Measurements from ENCODE around the gene SEBOX. TPM values are rescaled to one million over a fixed set of nuclear protein-coding genes. Genes with fewer than 3 reads are reported as not detected.

Gene SEBOX
- total RNA-seq, 1 donor from 2014 or later = not detected

DNA sequence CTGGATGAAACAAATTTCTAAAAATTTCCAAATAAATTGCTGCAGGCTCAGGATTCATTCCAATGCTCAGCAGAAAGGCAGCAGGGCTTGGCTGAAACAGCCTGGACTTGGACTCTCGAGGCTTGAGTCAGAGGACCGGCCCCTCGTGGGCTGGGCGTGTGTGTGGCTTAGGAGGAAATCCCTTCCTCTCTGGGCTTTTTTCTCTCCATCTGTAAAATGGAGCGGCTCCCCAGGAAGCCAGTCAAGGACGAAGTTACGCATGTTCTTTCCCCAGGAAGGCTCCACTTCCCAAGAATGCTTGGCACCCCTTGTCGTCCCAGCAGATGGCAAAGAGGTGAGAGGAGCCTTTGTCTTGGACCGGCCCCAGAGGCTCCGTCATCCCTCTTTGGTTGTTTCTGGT lies 27.5 kb upstream of the SEBOX start:
- no peak for ATAC-seq

- no peak for ATAC-seq
These were observed 26.4 kb upstream of the SEBOX start for GRCh38 chr17:28391401-28391800.

- no peak for ATAC-seq
These were observed 26.0 kb upstream of the SEBOX start for GRCh38 chr17:28390984-28391383.

- ATAC-seq = no peak
These were observed 25.6 kb upstream of the SEBOX start for GRCh38 chr17:28390563-28390962.

GRCh38 chr17:28390141-28390540 lies 25.1 kb upstream of the SEBOX start:
- ATAC-seq = no peak

GRCh38 chr17:28388106-28388505 lies 23.1 kb upstream of the SEBOX start:
- ATAC-seq = no peak

DNA sequence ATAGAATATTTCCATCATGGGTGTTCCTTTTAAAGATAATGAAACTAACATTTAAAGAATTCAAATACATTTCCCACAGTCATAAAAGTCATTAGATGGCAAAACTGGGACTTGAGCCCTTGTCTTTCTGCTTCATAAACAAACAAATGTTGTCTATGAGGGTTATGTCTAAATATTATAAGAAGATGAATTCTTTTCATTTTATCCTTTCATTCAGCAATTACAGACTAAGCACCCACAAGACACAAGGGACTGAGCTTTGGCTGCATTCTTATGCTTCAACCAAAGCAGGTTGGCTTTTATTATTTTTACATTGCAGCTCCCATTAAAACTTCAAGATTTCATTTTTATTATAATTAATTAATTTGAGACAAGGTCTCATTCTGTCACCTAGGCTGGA lies 21.4 kb upstream of the SEBOX start:
- ATAC-seq = no peak

DNA sequence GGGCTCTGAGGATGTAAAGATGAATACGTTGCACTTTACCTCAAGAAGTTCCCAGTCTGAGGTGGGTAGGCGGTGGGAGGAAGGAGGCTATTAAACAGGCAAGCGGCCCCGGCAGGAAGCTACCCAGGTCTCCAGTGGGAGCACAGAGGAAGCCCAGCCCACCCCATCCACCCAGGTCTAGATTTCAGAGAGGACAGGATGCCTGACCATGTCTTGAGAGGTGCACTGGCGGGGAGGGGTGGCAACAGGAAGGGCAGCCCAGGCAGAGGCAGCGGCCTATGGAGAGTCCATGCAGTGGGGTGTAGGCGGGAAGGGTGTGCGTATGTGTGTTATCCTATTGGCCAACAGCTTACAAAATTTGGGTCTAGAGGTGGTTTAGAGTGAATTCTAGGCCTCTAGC lies 20.4 kb upstream of the SEBOX start:
- no peak for ATAC-seq

- ATAC-seq = peak; percentile 10
These were observed 20.0 kb upstream of the SEBOX start for GRCh38 chr17:28385037-28385400.

- ATAC-seq = peak; percentile 79
These were observed 19.5 kb upstream of the SEBOX start for GRCh38 chr17:28384281-28385036.

DNA sequence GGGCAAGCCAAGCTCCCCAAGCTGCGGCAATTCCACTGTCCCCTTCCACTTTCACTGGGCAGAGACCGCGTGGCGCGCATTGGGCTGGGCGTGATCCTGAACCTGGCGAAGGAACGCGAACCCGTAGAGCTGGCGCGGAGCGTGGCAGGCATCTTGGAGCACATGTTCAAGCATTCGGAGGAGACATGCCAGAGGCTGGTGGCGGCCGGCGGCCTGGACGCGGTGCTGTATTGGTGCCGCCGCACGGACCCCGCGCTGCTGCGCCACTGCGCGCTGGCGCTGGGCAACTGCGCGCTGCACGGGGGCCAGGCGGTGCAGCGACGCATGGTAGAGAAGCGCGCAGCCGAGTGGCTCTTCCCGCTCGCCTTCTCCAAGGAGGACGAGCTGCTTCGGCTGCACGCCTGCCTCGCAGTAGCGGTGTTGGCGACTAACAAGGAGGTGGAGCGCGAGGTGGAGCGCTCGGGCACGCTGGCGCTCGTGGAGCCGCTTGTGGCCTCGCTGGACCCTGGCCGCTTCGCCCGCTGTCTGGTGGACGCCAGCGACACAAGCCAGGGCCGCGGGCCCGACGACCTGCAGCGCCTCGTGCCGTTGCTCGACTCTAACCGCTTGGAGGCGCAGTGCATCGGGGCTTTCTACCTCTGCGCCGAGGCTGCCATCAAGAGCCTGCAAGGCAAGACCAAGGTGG lies 16.3 kb upstream of the SEBOX start:
- peak; percentile 25 for ATAC-seq

DNA sequence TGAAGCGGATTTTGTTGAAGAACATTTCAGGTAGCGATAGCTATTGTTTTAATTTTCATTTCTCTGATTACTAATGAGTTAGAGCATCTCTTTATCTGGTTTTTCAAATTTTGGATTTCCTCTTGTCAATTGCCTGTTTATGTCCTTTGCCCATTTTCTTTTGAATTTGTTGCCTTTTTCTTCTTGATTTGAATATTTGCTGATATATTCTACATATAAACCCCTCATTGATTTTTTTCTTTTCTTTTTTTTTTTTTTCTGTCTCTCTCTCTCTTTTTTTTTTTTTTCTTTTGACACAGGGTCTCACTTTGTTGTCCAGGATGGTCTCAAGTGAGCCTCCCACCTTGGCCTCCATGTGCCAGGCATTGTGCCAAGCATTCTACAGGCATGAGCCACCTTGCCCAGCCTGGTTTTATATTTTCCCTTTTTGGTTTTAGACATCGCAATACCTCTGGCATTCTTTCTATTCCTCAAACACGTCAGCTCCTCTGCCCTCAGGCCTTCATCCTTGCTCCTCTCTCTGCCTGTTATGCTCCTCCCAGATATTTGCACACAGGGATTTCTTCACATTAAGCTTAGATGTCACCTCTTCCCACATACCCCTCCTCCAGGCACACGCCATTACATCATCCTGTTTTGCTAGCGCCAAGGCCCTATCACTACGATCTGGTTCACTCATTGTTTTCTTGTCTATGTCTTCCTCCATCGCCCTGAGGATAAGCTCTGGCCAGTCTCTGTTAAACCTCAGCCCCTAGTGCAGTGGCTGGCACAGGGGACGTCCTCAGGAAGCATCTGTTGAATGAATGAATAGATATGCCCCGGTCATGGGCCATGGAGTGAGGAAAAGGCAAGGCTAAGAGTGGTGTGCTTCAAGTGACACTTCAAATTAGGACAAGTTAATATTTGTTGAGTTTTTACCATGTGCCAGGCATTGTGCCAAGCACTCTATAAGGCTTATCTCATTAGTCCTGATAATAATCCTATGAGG lies 15.1 kb upstream of the SEBOX start:
- ATAC-seq = peak; percentile 37

DNA sequence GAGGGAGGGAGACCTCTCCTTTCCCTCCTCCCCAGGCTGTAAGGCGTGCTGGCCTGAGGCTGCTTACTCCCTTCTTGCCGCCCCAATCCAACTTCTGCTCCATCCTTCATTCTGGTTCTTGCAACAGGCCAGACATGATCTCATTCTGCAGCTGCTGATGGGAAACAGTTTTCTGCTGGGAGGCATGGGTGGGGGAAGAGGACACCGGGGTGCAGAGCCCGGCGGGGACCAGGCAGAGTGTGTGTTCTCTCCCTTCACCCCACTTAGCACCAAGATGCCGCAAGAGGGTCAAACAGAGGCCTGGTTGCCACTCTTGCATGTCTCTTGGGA lies 7.9 kb upstream of the SEBOX start:
- ATAC-seq = no peak

- ATAC-seq = no peak
These were observed 7.4 kb upstream of the SEBOX start for GRCh38 chr17:28372203-28372944.

GRCh38 chr17:28371245-28372202 lies 6.5 kb upstream of the SEBOX start, which contains the start of gene SARM1:
Gene SARM1 (plus strand): TSS chr17:28371694. CDS start chr17:28372033, 339 bp downstream.
- peak; percentile 68 for ATAC-seq

GRCh38 chr17:28370744-28371103 lies 5.7 kb upstream of the SEBOX start:
- no peak for ATAC-seq

- no peak for ATAC-seq
These were observed 5.2 kb upstream of the SEBOX start, which contains the start of gene VTN for GRCh38 chr17:28370035-28370743. Gene VTN (minus strand): TSS chr17:28370307. CDS start chr17:28370203, 104 bp downstream.

DNA sequence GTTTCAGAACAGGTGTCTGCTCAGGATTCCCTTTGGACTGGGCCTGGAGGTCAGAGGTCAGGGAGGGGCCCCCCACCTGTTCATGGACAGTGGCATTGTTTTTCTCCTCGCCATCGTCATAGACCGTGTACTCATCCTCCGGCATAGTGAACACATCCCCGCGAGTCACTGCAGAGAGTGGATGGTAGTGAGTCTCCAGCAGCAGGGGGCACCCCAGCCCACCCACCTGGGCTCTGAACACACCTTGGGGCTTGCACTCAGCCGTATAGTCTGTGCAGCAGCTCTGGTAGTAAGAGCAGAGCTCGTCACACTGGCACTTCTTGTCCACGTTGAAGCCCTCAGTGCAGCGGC lies 4.7 kb upstream of the SEBOX start:
- no peak for ATAC-seq

- ATAC-seq = no peak
These were observed 4.1 kb upstream of the SEBOX start for GRCh38 chr17:28368915-28369683.
